GM18502 (cell line): Measurements from ENCODE around the gene TARM1.

Experiments used
- ATAC-seq: cut with Tn5 transposase; IDR thresholded peaks from one replicate; pipeline ENCODE4 v1.9.1; 2021; ENCODE audit warnings: mild to moderate bottlenecking; ENCODE audit not compliant: unreplicated experiment, poor library complexity

Gene TARM1

DNA sequence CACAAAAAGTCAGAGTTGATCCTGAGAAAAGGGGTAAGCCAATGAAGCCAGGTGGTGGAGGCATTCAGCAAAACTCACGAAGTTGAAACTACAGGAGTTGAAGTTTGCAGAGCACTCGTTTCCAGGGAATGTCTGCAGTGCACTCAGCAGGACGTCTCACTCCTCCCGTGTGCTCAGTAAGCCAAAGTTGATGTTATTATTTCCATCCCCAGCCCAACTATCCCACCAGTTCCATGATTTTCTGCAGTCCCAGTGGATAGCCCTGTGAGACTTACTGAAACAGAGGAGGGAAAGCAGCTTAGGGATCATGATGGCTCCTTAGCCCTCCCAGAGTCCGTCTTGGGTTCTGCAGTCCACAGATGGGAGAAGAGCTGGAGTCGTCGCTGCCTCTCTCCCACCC lies at the start of gene TARM1:
TSS of gene TARM1 (minus strand) at position 334 of the 400 bp plus-strand sequence. CDS start at position 309, 25 bp downstream.
- no peak for ATAC-seq

DNA sequence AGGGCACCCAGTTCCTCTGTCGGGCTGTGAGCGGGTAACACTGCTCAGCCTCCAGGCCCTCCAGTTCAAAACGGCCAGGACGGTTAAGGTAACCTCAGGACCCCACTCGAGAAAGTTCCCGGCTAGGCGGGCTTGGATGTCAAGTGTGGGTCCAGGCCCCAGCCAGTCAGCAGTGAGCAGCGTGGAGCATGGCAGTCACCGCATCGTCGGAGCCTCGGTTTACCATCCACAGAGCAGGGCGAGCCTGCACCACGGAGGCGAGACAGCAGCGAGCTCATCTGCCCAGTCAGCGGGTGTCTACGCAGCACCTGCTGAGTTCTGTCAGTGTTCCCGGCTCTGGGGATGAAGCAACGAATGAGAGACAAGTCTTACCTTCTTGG lies 48.4 kb upstream of the TARM1 start:
- ATAC-seq: no peak

DNA sequence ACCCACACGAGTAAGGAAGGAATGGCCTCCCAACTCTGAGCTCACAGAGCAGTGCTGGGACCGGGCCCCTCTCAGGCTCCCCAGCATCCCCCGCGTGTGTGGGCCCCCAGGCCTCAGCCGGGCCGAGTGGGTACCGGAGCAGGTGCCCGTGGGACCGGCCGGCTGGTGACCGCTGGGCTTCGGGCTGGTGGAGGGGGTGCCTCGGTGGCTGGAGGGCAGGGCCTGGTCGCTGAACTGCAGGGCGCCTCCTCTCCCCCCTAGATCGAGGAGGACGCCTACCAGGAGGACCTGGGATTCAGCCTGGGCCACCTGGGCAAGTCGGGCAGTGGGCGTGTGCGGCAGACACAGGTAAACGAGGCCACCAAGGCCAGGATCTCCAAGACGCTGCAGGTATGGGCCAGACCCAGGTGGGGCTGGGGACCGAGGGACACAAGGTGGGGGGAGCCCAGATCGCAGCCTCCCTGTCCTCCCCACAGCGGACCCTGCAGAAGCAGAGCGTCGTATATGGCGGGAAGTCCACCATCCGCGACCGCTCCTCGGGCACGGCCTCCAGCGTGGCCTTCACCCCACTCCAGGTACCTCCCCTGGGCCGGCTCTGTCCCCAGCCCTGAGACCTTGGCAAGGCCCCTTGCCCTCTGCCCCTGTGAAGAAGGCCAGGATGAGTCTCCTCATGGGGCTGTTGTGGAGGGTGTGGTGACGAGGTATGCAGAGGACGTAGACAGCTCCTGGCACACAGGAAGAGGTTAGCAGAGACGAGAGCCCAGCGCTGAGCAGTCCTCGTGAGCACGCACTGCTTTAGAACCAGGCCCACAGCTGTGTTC lies 47.8 kb upstream of the TARM1 start:
- no peak for ATAC-seq

DNA sequence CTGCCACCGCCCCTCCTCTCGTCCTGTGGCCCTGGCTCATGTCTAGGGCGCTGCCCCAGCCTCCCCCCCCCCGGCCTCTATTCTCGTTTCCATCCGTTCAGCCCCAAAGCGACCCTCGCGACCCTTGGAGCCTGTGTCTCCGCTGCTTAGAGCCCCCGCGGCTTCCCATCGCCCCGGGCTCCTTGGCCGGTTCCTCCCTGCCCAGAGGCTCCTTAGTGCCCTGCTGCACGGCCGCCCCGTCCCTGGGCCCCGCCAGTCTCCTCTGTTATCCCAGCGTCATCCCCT lies 47.2 kb upstream of the TARM1 start:
- no peak for ATAC-seq

DNA sequence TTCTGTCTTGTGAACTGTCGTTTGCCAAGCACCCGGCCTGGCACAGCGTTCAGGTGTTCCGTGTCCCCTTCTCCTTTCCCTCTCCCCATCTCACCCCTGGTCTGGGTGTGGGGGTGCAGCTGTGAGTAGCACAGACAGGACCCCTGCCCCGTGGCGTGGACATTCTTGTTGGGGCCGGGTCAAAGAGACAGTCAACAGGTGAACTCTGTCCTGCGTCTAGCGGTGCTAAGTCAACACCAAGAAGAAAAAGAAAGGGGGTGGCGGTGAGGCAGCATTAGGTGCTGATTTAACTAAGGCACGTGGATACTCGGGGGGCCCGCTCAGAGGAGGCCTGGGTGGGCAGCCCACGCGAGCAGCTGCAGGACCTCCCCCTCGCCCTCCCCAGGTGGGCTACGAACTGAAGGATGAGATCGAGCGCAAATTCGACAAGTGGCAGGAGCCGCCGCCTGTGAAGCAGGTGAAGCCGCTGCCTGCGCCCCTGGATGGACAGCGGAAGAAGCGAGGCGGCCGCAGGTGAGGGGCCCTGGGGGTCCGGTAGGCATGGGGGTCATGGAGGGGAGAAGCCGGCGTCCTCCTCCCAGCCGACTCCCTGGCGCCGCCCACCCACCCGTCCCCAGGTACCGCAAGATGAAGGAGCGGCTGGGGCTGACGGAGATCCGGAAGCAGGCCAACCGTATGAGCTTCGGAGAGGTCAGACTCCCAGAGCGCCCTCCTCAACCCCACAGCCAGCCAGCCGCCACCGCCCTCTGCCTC lies 46.7 kb upstream of the TARM1 start:
- no peak for ATAC-seq

DNA sequence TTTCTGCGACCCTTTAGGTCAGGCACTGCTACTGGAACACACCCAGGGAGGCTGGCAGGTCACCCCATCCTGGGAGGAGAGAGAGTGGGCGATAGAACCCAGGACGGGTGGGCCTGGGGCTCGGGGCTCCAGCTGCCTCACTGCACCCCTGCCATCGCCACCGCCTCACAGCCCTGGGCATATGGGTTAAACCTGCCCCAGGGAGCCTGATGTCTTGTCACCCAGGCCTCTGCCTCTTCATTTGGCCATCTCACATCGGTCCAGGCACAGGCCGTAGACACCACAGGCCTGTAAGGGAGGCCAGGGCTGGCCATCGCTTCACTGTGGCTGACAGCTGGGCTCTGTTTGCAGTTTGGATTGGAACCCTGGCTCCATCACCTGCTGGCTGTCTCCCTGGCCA lies 44.5 kb upstream of the TARM1 start:
- no peak for ATAC-seq

DNA sequence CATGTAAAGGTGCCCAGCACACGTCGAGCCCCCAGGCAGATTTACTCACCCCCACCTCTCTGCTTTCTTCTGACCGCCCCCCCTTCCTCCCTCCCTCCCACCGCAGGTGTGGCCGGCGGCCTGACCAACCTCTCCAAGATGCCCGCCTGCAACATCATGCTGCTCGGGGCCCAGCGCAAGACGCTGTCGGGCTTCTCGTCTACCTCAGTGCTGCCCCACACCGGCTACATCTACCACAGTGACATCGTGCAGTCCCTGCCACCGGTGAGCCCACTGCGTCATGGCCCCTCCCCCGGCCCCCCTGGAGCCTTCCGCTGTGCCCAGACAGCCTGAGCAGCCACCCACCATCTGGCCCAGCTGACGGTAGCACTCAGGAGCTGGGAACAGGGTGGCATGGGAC lies 43.2 kb upstream of the TARM1 start:
- ATAC-seq: no peak

DNA sequence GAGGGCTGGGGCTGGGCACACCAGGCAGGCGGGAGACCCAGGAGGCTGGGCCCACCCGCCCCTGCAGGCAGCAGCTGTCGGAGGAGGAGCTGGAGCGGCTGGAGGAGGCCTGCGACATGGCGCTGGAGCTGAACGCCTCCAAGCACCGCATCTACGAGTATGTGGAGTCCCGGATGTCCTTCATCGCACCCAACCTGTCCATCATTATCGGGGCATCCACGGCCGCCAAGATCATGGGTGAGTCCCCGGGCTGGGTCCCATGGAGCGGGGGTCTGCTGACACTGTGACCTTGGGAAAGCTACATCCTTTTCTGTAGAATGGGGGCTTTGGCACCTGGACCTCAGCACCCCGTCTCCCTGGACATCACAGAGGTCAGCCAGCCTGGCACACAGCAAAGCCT lies 42.5 kb upstream of the TARM1 start:
- no peak for ATAC-seq

DNA sequence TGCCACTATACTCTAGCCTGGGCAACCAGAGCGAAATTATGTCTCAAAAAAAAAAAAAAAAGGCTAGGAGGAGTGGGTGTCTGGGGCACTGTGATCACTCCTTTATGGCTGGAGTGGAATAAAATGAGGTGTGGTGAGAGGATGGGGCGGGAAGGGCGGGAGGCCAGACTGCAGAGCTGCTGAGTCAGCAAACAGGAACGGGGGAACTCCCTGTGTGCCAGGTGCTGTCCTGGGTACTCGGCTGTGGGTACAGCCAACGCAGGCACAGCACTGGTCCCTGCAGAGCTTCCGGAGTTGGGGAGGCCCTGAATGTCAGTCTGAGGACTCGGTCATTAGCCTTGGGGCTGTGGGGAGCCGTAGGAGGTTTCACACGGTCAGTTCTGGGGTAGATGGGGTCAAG lies 40.1 kb upstream of the TARM1 start:
- no peak for ATAC-seq

DNA sequence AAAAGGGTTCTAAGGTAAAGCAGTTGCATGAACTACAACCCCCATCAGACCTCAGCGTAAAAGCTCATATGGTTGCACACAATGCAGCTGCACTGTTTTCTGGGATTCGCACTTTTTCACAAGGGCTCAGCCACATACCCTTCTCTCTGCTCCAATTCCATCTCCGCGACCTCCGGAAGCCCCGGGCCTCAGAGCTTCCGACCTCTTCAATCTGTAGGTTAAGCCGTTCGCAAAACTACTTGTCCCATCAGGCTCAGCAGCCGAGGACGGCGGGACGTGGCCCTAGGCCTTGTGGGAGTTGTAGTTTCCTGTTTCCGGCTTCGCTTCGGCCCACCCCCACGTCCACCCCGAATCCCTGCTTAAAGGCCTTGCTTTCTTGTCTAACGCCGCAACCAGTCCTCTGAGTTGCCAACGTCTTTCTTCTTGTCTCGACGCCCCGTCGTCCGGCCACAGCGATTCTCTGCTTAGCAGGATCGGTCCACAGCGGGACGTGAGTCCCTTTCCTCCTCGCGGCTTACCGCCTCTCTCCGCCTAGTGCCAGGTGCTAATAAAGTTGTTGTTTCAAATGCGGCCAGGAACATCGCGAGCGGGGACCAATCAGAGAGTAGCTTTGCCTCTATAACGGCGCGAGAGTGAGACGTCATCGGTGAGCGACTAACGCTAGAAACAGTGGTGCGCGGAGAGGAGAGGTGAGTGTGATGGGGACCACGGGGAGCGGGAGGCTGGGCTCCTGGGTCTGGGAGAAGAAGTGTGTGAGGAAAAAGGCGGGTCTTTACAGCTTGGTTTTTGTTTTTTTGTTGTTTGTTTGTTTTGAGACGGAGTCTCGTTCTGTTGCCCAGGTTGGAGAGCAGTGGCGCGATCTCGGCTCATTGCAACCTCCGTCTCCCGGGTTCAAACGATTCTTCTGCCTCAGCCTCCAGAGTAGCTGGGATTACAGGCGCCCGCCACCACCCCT lies 34.2 kb upstream of the TARM1 start, which contains the start of the genes PRPF31 and TFPT:
TSS of gene PRPF31 (plus strand) at position 646 of the 955 bp plus-strand sequence. CDS start 2,525 bp downstream, outside the sequence.
TSS of gene TFPT (minus strand) at position 549 of the 955 bp plus-strand sequence. CDS start at position 161, 388 bp downstream.
- ATAC-seq: peak; percentile 88

DNA sequence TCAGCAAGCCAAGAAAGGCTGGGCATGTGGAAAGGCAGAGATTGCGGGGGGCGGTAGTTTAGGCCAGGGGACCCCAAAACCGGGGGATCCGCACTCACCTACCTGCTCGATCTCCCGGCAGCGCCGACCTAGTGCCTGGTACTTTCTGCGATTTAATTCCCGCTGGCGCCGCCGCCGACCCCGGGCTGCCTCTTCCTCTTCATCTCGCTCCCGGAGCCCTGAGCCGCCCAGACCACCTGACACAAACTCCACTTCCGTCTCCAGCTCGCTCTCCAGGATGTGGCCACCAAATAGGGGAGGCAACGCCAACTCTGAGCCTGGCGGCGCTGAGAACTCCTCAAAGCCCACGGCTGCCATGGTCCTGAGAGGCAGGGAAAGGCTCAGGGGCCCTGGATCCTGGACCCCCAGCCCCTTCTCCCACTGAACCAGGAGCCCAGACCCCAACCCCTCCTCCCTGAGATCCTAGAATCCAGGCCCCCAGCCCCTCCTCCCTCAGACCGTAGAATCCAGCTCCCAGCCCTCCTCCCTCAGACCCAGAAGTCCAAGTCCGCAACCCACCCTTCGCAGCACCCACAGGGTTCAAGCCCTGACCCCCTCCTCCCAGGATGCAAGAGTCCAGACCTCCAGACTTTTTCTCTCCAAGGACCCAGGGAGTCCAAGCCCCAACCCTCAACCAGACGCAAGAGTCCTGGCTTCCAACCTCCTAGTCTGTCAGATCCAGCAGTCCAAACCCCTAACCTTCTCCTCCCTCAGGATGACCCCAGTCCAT lies 33.4 kb upstream of the TARM1 start:
- no peak for ATAC-seq

DNA sequence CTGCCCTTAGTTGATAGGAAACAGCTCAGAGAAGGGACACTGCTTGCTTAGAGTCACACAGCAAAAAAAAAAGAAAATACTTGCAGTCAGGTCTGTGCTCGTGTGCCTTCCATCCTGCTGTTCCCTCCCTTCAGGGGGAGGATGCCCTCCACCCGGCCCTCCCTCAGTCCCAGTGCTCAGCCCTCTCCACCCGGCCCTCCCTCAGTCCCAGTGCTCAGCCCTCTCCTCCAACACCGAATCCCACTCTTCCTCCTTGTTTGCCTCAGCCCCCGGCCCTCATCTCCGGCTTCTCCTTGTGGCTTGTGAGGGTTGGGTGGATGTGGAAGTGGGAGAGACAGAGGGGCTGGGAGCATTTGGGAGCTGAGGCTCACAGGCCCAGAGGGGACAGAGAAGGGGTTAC lies 28.5 kb upstream of the TARM1 start:
- no peak for ATAC-seq

DNA sequence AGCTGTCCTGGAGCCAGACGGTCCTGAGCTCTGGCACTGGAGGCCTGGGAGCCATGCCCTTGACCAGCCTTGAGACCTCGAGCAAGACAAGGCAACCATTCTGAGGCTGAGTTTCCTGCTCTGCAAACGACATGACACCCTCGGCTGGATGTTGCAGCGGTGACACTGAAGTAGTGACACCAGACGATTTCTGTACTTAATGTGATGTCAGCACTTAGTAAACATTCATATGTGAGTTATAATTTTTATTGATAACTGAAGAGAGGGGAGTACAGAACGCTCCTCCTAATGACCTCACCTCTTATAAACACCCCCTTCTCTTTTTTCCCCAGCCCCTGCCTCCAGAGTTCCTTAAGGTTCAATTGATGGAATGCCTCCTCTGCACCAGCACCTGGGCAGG lies 27.3 kb upstream of the TARM1 start:
- no peak for ATAC-seq

DNA sequence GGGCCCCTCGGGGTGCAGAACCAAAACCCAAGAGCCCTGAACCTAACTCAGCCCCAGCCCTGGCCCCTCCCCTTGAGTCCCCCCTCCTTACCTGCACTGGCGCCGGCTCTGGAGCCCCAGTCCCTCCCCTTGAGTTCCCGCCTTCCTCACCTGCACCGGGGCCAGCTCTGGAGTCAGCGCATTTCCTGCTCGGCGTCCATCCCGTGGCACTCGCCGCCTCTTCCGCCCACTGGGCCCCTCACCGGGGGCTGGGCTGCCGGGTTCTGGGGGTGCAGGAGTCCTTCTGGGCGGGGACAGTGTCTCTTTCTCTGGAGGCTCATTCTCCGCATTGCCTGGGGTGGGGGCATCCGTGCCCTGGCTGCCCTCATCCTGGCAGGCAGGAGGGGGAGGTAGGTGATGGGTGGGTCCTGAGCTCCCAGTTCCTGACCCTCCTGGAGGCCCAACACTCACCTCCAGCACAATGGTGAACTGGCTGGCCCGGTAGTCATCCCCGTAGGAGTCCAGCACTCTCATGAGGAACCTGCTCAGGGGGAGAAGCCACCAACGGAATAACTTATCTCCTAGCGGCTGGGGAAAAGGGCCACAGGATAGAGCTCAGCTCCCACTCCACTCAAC lies 26.8 kb upstream of the TARM1 start:
- ATAC-seq: no peak

DNA sequence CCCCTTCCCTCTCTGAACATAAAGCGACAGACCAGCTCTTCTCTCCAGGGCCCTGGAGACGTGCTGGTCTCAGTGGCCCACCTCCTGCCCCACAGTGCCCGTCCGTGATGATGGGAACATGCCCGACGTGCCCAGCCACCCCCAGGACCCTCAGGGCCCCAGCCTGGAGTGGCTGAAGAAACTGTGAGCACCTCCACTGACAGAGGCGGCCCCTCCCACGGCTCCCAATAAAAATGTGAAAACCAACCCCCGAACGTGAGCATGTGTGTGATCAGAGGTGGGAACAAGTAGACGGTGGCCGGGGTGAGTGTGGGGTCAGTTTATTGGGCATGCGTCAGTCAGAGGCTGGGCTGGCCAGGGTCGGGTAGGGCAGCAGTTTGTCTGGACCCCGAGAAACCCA lies 25.6 kb upstream of the TARM1 start:
- ATAC-seq: no peak

DNA sequence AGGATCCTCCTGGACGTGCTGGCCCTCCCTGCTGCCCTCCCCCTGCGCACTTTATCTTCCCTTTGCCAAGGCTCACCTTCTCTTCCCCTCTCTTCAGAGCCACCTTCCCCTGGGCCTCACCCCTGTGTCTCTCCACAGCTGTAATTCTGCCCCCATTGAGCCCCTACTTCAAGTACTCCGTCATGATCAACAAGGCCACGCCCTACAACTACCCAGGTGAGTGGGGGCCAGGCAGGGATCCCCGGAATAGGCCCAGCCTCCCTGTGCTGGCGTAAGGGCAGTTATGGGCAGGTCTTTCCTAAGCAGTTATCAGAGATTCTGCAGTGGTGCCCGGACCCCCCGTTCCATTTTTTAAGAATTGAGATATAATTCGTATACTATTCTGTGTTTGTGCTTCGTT lies 24.6 kb upstream of the TARM1 start:
- no peak for ATAC-seq

DNA sequence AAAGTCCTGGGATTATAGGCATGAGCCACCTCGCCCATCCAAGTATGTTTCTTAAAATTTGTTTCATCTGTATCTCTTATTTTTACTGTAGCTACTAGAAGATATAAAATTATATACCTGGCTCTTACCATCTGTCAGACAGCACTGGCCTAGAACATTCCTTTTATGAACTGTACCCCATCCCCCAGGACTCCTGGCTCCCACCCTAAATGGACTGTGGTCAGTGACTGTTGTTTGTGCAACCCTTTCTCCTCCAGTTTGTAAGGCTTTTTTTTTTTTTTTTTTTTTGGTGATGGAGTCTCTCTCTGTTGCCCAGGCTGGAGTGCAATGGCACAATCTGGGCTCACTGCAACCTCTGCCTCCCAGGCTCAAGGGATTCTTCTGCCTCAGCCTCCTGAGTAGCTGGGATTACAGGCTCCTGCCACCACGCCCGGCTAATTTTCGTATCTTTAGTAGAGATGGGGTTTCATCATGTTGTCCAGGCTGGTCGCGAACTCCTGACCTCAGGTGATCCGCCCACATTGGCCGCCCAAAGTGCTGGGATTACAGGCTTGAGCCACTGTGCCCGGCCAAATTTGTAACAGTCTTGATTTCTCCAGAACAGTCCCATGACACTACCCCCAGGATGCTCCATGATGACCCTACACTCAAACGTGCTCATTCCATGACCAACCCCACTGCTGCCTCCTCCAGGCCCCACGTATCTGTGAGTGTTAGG lies 24.0 kb upstream of the TARM1 start:
- ATAC-seq: no peak

DNA sequence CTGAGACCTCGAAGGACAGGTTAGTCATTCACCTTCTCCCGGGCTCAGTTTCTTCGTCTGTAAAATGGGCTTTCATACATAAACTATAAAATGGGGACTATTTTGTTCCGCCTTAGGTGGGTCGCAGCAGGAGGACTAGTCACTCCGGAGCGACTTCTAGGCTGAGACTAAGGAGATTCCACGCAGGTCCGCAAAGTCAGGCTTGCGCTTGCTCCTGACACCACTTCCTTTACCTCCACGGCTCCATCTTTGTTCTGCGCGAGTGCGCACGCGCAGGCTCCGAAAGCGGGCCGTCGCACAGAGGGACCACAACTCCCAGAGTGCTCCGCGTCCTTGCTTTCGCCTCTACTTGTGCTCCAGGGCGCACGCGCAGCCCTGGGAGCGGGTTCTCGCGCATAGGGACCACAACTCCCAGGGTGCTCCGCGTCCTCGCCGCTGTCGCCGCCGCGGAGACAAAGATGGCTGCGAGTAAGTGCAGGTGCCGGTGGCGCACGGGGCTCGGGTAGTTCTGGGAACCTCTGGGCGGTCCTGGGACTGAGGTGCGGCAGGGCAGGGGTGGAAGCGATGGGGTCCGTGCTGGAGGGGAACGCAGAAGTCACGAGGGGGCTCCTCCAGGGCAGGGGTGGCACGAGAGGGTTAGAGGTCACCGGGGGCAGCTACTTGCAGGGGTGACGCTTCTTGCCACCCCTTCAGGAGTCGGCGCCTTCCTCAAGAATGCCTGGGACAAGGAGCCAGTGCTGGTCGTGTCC lies 21.4 kb upstream of the TARM1 start, which contains the start of gene NDUFA3:
TSS of gene NDUFA3 (plus strand) at position 435 of the 749 bp plus-strand sequence. CDS start at position 459, 24 bp downstream.
- peak; percentile 97 for ATAC-seq
